ENCODE data around the gene C1orf53.
"Not testable (repeated sequence)": the region's sequence is repeated elsewhere in the genome, so short reads cannot be mapped to it uniquely, and the experiment has no call there.

C1orf53 gene

DNA sequence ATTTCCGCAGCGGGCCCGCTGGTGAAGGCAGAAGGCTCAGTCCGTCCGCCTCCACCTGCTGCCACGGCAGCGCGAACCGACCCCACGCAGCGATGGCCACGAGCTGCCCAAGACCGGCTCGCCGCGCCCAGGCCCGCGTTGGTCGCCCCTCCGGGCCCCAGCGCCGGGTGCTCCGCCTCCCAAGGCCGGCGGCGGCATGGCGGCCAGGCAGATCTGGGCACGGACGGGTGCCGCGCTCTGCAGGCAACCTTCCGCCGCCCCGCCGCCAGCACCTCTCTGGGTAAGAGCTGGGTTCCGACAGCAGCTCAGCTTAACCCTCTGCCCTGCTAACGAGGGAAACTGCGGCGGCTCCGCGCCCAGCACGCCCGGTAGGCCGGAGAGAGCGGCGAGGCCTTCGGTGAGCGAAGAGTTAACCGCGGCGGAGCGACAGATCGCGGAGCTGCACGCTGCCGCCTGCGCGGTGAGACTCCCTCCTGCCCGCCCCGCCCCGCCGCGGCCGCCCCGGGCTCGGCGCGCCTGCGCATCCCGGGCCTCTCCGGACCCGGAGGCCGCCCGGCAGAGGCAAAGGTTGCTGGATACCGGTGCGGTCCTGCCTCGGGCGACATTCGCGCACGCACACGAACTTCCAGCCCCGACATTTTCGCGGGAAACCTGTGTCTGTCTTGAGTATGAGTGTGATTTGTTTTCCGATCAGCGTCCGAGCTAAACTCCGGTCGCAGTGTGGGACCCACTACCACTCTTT, at the start of gene C1orf53:
C1orf53 (plus strand) TSS at position 177 of the 742 bp plus-strand sequence; CDS start at position 197, 20 bp downstream.
- DNase-seq (ENCODE audit: low read depth in 2 of 2): peak; percentile 71 to 72

DNA sequence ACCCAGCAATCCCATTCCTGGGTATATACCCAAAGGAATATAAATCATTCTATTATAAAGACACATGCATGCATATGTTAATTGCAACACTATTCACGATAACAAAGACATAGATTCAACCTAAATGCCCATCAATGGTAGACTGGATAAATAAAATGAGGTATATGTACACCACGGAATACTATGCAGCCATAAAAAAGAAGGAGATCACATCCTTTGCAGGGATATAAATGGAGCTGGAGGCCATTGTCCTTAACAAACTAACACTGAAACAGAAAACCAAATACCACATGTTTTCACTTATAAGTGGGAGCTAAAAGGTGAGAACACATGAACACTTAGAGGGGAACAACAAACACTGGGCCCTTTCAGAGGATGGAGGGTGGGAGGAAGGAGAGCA, 46.7 kb upstream of the C1orf53 start:
- not testable (repeated sequence) for DNase-seq (ENCODE audit: low read depth in 2 of 2)

DNA sequence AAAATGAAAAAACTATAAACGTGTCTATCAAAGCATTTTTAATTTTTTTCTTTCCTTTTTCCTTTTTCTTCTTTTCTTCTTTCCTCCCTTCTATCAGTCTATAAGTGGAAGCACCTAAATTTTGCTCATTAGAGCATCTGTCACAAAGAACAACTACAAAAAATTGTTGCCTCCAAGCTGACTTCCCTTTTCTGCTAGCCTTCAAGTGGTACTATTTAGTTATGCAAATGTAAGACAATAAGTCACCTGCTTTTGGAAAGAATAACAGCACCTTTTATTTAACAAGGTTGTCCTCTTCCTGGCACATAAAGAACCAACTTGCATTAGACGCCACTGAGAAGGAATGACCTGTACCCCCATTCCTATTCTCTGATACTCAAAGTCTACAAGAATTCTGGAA, 45.0 kb upstream of the C1orf53 start:
- DNase-seq (ENCODE audit: low read depth in 2 of 2): no peak

DNA sequence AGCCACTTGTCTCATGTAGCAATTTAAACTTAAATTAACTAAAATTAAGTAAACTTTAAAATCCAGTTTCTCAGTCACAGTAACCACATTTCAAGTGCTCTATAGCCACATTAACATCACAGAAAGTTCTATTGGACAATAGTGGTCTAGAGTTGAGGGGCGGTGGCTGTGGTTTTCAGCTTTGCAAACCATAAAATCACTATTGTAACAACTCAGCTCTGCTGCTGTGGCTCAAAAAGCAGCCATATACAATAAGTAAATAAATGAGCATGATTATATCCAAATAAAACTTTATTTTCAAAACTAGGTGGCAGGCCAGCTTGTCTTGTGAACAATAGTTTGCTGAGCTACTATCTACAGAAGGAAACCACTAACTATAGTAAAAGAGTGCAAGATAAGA, 43.4 kb upstream of the C1orf53 start:
- DNase-seq (ENCODE audit: low read depth in 2 of 2): no peak

DNA sequence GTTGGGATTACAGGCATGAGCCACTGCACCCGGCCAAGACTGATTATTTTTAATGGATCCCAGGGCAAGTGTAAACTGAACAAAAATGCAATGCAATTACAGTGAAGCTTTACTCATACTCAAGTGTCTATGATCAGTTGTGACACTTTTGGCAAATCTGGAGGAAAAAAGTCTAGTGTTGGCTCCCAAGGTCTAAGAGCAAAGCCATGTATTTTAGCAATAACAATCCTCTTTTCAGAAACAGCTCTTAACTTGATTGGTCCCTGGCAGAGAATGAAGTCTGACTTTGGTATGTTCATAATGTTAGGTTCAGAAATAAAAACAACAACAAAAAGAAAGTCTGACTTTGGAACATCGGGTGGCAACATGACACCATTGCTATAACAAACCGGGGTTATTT, 40.2 kb upstream of the C1orf53 start:
- DNase-seq (ENCODE audit: low read depth in 2 of 2): no peak

DNA sequence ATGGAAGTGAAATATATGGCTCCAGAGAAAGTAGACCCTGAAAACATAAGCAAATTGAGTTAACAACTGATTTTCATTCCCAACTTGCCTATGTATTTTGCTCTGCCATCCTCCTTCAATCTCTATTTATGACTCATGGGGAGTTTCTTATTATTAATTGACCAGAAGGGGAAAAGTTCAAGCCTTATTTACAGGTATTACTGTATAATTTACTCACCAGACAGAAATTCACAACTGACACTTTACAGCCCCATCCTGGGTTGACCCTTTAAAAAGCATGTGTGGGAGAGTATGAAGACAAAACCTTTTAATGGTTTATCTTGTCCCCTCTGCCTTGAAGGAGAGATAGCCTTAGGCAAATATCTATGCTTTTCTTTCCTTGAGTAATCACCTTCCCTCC, 39.8 kb upstream of the C1orf53 start:
- no peak for DNase-seq (ENCODE audit: low read depth in 2 of 2)

DNA sequence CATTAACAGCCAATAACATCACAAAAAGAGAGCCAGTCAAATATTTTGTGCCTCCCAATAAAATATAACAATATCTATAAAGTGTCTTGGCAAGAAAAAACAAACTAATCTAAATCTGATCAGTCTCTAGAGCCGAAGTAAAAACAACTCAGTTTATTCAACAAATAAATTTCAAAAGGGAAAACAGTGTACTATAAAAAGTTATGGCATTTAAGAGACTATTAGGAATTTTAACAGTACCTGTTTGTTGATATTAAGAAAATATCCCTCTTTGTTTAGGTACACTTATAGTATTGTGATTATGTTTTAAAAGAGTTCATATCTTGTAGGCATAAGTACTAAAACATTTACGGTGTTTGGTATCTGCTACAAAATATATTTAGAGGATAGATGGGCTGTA, 36.6 kb upstream of the C1orf53 start:
- DNase-seq (ENCODE audit: low read depth in 2 of 2): no peak

DNA sequence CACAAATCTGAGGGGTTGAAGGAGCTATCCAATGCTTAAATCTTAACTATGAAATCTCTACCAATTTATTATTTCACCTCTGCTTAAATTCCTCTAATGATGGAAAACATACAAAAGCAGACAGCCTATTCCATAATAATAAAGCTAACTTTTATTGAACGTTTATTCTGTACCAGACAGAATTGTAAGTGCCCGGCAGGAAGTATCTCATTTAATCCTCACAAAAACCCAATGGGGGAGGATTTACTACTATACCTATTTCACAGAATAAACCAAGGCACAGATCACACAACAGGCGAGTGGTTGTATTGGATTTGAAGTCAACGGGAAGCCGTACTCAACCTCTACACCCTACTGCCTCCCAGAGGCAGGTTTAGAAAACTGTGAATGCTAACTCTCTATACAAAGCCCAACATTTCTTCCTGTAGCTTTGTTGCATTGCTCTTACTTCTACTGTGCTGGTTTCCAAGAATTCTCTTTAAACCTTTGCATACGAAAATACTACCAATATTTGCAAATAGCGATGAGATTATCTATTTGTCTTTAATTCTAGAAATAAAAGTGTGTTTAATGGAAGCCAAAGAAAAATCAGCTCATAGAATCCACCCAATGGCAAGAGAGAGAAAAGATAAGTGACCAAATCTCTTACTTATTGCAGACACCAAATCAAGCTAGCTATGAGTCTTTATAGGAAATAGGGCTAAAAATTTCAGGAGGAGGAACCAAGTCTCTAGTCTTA, 33.5 kb upstream of the C1orf53 start:
- DNase-seq (ENCODE audit: low read depth in 2 of 2): no peak

DNA sequence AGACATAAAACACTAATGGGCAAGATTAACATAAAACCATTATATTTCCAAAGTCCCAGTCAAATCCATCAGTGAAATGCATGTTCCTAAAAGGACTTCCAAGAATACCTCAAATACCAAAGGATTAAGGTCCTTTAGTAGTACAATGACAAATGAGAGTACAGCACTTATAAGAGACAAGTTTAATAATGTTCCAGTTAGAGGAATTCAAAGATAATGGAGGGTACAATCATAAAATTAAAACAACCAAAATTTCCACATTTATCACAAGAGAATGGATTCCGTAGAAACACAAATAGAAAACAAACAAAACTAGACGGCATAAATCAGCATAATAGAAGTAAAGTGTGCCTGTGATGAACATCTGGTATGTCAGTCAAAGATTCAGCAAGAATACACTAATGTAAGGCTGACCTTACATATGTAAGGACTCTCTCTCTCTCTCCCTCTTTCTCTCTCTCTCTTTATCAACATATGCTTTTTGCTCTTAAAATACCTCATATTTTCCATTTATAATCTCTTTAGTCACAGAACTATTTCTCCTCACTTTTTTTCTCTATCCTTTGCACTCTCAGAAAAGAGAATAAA, 32.8 kb upstream of the C1orf53 start:
- DNase-seq (ENCODE audit: low read depth in 2 of 2): no peak

DNA sequence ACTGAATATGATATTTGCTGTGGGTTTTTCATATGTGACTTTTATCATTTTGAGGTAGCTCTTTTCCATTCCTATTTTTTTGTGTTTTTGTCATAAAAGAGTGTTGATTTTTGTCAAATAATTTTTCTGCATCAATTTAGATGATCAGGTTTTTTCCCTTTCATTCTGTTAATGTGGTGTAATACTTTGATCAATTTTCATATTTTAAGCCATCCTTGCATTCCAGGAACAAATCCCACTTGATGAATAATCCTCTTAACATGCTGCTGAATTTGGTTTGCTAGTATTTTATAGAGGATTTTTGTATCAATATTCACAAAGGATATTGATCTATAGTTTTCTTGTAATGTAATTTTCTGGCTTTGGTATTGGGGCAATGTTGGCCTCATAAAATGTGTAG, 25.5 kb upstream of the C1orf53 start:
- DNase-seq (ENCODE audit: low read depth in 2 of 2): no peak

DNA sequence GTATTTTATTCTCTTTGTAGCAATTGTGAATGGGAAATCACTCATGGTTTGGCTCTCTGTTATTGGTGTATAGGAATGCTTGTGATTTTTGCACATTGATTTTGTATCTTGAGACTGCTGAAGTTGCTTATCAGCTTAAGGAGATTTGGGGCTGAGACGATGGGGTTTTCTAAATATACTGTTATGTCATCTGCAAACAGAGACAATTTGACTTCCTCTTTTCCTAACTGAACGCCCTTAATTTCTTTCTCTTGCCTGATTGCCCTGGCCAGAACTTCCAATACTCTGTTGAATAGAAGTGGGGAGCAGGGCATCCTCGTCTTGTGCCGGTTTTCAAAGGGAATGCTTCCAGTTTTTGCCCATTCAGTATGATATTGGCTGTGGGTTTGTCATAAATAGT, 22.0 kb upstream of the C1orf53 start:
- not testable (repeated sequence) for DNase-seq (ENCODE audit: low read depth in 2 of 2)

DNA sequence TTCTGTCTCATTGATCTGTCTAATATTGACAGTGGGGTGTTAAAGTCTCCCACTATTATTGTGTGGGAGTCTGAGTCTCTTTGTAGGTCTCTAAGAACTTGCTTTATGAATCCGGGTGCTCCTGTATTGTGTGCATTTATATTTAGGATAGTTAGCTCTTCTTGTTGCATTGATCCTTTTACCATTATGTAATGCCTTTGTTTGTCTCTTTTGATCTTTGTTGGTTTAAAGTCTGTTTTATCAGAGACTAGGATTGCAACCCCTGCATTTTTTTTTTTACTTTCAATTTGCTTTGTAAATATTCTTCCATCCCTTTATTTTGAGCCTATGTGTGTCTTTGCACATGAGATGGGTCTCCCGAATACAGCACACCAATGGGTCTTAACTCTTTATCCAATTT, 20.2 kb upstream of the C1orf53 start:
- DNase-seq (ENCODE audit: low read depth in 2 of 2): not testable (repeated sequence)

DNA sequence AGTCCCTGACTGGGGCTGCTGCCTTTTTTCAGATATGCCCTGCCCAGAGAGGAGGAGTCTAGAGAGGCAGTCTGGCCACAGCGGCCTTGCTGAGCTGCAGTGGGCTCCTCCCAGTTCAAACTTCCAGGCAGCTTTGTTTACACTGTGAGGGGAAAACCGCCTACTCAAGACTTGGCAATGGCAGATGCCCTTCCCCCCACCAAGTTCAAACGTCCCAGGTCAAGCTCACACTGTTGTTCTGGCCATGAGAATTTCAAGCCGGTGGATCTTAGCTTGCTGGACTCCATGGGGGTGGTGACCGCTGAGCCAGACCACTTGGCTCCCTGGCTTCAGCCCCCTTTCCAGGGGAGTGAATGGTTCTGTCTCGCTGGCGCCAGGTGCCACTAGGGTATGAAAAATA, 18.3 kb upstream of the C1orf53 start:
- DNase-seq (ENCODE audit: low read depth in 2 of 2): no peak

DNA sequence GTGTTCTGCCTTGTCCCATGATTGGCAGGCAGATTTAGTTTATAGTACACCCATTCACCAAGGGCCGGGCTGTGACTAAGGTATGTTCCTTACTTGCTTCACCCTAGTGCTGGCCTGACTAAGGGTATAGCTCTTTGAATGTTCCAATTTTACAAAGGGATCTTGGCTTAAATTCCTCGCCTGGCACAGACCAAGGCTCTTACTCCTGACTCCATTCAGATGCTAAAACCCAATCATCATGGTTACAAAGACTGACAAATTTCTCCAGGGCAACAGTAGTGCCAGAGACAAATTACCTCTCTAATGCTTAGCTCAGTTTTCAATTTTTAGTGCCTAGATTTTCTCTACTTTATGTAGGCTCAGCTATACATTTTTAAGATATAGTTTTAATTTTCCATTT, 11.5 kb upstream of the C1orf53 start:
- DNase-seq (ENCODE audit: low read depth in 2 of 2): no peak

DNA sequence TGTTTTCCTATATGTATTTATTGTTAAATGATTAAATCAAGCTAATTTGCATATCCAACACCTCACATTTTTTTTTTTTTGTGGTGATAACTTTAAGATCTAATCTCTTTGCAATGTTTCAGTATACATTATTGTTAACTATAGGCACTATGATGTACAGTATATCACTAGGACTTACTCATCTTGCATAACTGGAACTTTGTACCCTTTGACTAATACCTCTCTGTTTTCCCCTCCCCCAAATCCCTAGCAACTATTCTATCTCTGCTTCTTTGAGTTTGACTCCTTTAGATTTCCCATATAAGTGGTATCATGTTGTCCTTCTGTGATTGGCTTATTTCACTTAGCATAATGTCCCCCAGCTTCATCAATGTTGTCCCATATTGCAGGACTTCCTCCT, 9.7 kb upstream of the C1orf53 start:
- no peak for DNase-seq (ENCODE audit: low read depth in 2 of 2)

DNA sequence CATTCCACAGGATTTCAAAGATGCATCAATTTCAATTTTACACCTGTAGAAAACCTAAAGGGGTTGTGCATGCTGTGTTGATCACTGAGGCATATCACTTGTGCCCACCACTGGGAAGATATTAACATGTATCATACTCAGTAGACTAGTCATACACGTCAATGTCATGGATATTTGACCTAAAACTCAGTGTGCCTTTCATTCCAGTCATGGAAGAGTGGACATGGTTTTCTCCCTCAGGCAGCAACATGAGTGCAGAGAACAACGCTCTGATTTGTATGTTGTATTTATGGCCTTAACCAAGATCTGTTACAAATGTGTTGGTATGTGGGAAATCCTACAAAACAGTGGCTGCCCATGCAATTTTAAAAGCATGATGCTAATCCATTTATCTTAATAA, 6.1 kb upstream of the C1orf53 start:
- DNase-seq (ENCODE audit: low read depth in 2 of 2): no peak

DNA sequence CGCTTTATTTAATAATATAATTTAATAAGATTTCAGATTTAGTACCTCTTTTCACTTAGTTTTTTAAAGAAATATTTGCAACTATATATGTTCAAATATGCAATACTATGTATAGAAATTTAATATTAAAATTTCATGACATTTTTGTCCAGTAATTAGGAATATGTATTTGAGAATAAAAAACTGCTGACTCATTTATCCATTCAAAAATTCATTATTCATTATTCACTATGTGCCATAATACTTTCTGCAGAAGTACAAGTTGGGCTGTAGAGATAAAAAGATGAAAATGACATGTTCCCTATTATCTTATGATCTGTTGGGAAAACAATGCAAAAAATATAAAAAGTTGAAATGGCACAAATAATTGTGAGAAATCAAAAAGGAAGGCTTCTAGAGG, 3.4 kb upstream of the C1orf53 start:
- no peak for DNase-seq (ENCODE audit: low read depth in 2 of 2)

DNA sequence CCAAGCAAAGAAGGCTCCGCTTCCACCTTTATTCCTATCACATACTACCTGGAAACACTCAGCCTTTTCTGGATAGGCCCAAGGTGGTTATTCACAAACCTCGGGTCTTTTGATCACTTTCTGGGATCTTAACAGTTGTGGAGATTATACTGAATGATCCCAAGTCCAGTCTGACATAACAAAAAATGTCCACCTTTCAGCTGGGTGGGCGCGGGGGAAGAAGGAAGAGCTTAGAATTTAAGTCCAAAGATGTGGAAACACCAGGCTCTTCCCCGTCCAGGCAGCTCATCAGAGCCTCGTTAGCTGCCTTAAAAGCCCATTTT, 338 bp upstream of the C1orf53 start:
- no peak for DNase-seq (ENCODE audit: low read depth in 2 of 2)

DNA sequence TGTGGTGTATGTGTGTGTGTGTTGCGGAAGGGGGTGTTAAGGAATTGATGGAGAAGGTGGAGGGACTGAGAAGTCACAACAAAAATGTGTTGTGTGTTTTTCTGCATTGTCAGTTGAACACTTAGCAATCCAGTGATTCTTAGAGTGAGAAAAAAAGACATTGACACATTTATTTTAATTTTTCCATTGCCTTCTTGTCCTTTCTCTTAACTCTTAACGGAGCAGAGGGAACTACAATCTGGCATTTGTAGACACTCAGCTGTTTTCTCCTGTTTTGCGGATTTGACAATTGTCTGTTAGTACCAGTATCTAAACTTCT, 725 bp downstream of the C1orf53 start:
- DNase-seq (ENCODE audit: low read depth in 2 of 2): no peak

DNA sequence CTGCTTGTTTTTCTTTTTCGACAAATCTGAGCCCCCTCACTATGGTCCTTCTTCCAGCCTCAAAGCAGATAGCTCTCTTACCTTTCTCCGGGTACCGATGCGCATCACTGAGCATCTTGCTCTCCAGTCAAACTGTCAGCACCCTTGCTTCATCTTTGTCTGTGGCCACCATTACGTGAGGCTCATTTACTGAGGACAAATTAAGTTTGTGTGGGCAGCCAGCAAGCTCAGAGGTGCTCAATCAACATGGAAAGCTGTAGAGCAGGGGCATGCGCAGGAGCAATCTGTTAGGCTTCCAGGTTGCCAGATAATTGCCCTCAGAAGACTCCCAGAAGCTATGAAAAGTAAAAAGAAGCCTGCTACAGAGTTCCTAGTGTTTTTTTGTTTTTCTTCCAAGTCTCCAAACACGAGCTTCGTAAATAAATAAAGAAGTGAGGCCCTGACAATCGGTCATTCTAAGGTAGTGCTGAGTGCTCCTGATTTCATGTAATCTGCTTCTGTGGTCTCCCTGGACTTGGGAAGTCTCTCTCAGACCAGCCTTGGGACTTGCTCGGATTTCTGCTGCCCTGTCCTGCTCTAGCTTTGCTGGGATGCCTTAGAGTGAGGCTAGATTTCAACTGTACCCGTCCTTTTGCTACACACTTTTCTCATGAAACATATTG, 1.8 kb downstream of the C1orf53 start:
- no peak for DNase-seq (ENCODE audit: low read depth in 2 of 2)

DNA sequence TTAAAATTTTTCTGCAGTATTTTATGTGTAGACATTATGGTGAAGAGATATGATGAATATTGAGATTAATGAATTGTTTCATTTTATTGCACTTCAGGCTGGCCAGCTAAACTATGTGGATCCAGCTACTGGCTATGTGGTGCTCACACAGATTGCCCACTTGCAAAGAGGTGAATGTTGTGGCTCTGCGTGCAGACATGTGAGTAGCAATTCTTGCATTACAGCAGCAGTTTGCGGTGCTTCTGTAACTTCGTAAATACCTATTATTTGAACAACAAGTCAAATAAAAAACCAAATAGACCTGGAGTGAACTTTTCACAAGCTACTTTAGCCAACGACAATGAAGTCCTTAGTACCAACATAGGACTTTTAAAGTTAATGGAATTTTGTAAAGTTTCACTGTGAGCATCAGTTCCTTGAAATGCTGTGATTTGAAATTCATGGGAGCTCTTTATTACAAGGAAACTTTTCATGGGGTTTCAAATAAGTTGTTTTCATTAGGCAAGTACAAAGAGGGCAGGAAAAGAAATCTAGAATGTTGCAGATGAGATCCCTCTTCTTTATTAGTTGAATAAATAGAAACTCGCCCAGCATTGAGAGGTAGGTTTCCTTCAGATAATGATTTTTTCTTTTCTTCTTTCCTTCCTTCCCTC, 3.4 kb downstream of the C1orf53 start:
- DNase-seq (ENCODE audit: low read depth in 2 of 2): no peak

DNA sequence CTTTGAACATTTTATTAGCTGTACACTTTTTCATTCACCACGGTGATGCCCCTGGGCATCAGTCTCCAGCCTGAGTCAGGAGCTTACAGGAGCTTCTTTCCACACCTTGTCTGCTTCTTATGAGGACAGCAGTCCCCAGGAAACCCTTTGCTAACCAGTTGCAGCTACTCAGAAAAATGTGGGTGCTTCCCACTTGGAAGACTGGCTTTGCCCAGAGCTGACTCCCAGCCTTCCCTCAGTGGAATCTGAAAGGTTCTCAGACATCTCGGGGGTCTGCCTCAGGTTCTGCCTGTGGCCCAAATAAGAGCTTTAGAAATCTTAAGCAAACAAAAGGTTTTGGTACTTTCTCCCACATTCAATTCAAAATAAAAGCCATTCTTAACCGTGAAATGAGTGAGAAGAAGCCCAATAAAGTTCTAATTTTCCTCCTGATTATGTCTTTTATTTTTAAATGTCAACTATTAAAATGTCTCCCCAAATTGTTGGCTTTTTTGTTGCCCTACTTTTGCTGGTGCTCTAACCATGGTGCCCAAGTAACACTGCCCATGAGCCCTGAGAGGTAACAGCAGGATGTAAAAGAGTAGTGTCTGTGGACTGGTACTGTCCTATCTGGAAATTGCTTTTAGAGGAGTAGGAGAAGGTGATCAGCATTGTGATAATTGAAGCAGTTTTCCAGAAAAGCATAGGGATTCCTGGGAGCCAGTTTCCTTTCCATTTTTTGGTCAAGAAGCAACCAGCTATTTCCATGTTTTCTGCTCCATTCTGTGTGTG, 5.6 kb downstream of the C1orf53 start:
- no peak for DNase-seq (ENCODE audit: low read depth in 2 of 2)
